Endothelial cell of umbilical vein (primary cell): ENCODE data around the gene ZDHHC5. TPM values are rescaled to one million over a fixed set of nuclear protein-coding genes. Genes with fewer than 3 reads are reported as not detected.

Experiments
- BruUV-seq: library from RNA; stranded (reverse); fragments of 400-500 nt; replicated peaks from 2 replicates; lab custom pipeline; 2021; lab: Mats Ljungman, UMichigan
- CTCF ChIA-PET: fragments of 300-600, 350-600 bp; sonication (Branson Sonifier 250); formaldehyde crosslinking; loops from one replicate; lab custom pipeline; 2021; ENCODE audit warnings: antibody characterized with exemption, inconsistent platforms; lab: Charles Lee
- POLR2A ChIA-PET: fragments of 300-600, 350-600 bp; sonication (Branson Sonifier 250); formaldehyde crosslinking; loops from one replicate; lab custom pipeline; 2021; ENCODE audit warnings: antibody characterized with exemption, inconsistent platforms; lab: Charles Lee
- DNase-seq: peaks from one replicate; pipeline ENCODE4 v3.0.0-alpha.2; 2011; ENCODE audit warnings: low read depth, low spot score
- FAIRE-seq: peaks from 2 replicates; lab custom pipeline; 2011; peaks lifted over from hg19 to GRCh38; lab: Jason Lieb, UNC
- H2AFZ ChIP-seq: 2 replicates; pipeline ENCODE4 v1.6.0; 2012; ENCODE audit warnings: low read depth, low read length, control low read depth, inconsistent platforms
- H3K27ac ChIP-seq: 2 replicates; pipeline ENCODE4 v1.5.1; 2011; ENCODE audit warnings: low read depth, mild to moderate bottlenecking, control low read depth, low read length, moderate library complexity; ENCODE audit not compliant: insufficient read depth
- H3K27me3 ChIP-seq, 2 experiments: 2 replicates each; pipeline versions ENCODE4 v1.6.0 to v1.6.1; 2011; ENCODE audit warnings: low read length in 2 of 2, mixed read lengths in 1 of 2; ENCODE audit not compliant: control insufficient read depth in 2 of 2, insufficient read depth in 2 of 2
- H3K36me3 ChIP-seq, 2 experiments: 2 replicates in 1 of 2; 3 replicates in 1 of 2; pipeline ENCODE4 v1.5.1; 2011; ENCODE audit warnings: low read length in 2 of 2, mild to moderate bottlenecking in 1 of 2, moderate library complexity in 1 of 2; ENCODE audit not compliant: control insufficient read depth in 2 of 2, insufficient read depth in 2 of 2; ENCODE audit errors: extremely low read depth in 1 of 2
- H3K4me1 ChIP-seq: 3 replicates; pipeline ENCODE4 v1.5.1; 2011; ENCODE audit warnings: mild to moderate bottlenecking, low read length; ENCODE audit not compliant: control insufficient read depth, insufficient read depth; ENCODE audit errors: extremely low read depth
- H3K4me2 ChIP-seq: 2 replicates; pipeline ENCODE4 v1.6.1; 2011; ENCODE audit warnings: low read length, control low read depth, mixed read lengths; ENCODE audit not compliant: insufficient read depth
- H3K4me3 ChIP-seq, 3 experiments: fragments of 200-600 bp in 1 of 3; sonication (generic), shearing (Covaris generic) in 1 of 3; replicated peaks in 1 of 3; 2 replicates each; pipeline ENCODE4 v1.5.1; 2011 to 2016; ENCODE audit warnings: control low read depth in 3 of 3, low read length in 3 of 3, mild to moderate bottlenecking in 2 of 3, inconsistent platforms in 1 of 3, low read depth in 1 of 3, moderate library complexity in 1 of 3; ENCODE audit not compliant: insufficient read depth in 1 of 3
- H3K79me2 ChIP-seq: 2 replicates; pipeline ENCODE4 v1.6.0; 2012; ENCODE audit warnings: low read length, inconsistent platforms; ENCODE audit not compliant: control insufficient read depth, insufficient read depth
- H3K9ac ChIP-seq: replicated peaks from 2 replicates; pipeline ENCODE3; 2011; ENCODE audit warnings: low read length, control low read depth; ENCODE audit not compliant: insufficient read depth; ENCODE audit errors: extremely low read depth
- H3K9me1 ChIP-seq: replicated peaks from 3 replicates; pipeline ENCODE4 v1.6.0; 2011; ENCODE audit warnings: mild to moderate bottlenecking, low read length; ENCODE audit not compliant: control insufficient read depth, insufficient read depth; ENCODE audit errors: extremely low read depth
- H3K9me3 ChIP-seq: replicated peaks from 2 replicates; pipeline ENCODE4 v1.5.1; 2012; ENCODE audit warnings: low read length, inconsistent platforms; ENCODE audit not compliant: control insufficient read depth, insufficient read depth
- H4K20me1 ChIP-seq: replicated peaks from 2 replicates; pipeline ENCODE3; 2011; ENCODE audit warnings: mild to moderate bottlenecking, low read length; ENCODE audit not compliant: control insufficient read depth, insufficient read depth; ENCODE audit errors: extremely low read depth
- EZH2 ChIP-seq: IDR thresholded peaks from 2 replicates; pipeline ENCODE4 v1.6.1; 2012; ENCODE audit warnings: borderline replicate concordance, low read depth, mild to moderate bottlenecking, moderate library complexity, low read length, inconsistent platforms; ENCODE audit not compliant: severe bottlenecking
- GATA2 ChIP-seq: IDR thresholded peaks from 2 replicates; pipeline ENCODE4 v1.7.0; 2011; ENCODE audit warnings: low read depth, mild to moderate bottlenecking, moderate library complexity, mixed read lengths, low read length; ENCODE audit not compliant: insufficient read length, insufficient read depth
- JUN ChIP-seq: IDR thresholded peaks from 2 replicates; pipeline ENCODE4 v1.6.1; 2011; ENCODE audit warnings: borderline replicate concordance, low read depth; ENCODE audit not compliant: insufficient read length, insufficient read depth
- MYC ChIP-seq: IDR thresholded peaks from one replicate; pipeline ENCODE4 v1.6.1; 2011; ENCODE audit warnings: mild to moderate bottlenecking, low read depth, low read length
- POLR2A ChIP-seq: IDR thresholded peaks from 2 replicates; pipeline ENCODE4 v1.6.1; 2012; ENCODE audit warnings: low read depth, mild to moderate bottlenecking, control low read depth, low read length
- POLR2AphosphoS5 ChIP-seq: IDR thresholded peaks from 2 replicates; pipeline ENCODE4 v1.6.1; 2012; ENCODE audit warnings: low read depth, mild to moderate bottlenecking, control low read depth, low read length, moderate library complexity; ENCODE audit not compliant: insufficient read depth
- dilution Hi-C: fragments of 300-500 bp; cut with MboI; formaldehyde crosslinking; loops from one replicate; pipeline ENCODE4 v1.15.0; 2019; ENCODE audit warnings: low sequenced_read_pairs; ENCODE audit not compliant: extremely low pct_ligation_motif_present
- intact Hi-C: fragments of 100-400 bp; cut with micrococcal nuclease; formaldehyde crosslinking; loops from one replicate; pipeline ENCODE4 v1.10.0; 2022
- polyA plus RNA-seq, 4 experiments: library from polyadenylated mRNA; depleted of rRNA in 3 of 4; stranded (reverse) in 3 of 4; unstranded in 1 of 4; fragments of >200 nt; gene quantifications; 2 replicates each; pipeline versions ENCODE4 v1.2.1 to v1.2.3, GENCODE V29; 2011 to 2012; ENCODE audit warnings: missing spikeins in 1 of 4
- total RNA-seq: library from RNA; stranded (reverse); gene quantifications from 2 replicates; pipeline ENCODE4 v1.2.3, GENCODE V29; 2021
- TF ChIP-seq, protein P1 (sequence below): IDR thresholded peaks from 2 replicates; pipeline ENCODE4 v1.6.1; 2011; ENCODE audit not compliant: insufficient read depth, insufficient read length
- TF ChIP-seq, protein P2 (sequence below), 2 donors: IDR thresholded peaks; 1 replicate in 1 of 2; 2 replicates in 1 of 2; pipeline ENCODE4 v1.5.1; 2011; ENCODE audit warnings: low read length in 2 of 2, mild to moderate bottlenecking in 2 of 2, moderate library complexity in 2 of 2, control low read depth in 1 of 2, inconsistent platforms in 1 of 2, low read depth in 1 of 2; ENCODE audit not compliant: insufficient read depth in 1 of 2; ENCODE audit errors: extremely low read depth in 1 of 2

Gene ZDHHC5
- total and polyA plus RNA-seq, 2 donors (not counting 3 experiments of a cell fraction or from before 2014, with no cell fraction given) = 52.9 to 67.4 TPM

DNA sequence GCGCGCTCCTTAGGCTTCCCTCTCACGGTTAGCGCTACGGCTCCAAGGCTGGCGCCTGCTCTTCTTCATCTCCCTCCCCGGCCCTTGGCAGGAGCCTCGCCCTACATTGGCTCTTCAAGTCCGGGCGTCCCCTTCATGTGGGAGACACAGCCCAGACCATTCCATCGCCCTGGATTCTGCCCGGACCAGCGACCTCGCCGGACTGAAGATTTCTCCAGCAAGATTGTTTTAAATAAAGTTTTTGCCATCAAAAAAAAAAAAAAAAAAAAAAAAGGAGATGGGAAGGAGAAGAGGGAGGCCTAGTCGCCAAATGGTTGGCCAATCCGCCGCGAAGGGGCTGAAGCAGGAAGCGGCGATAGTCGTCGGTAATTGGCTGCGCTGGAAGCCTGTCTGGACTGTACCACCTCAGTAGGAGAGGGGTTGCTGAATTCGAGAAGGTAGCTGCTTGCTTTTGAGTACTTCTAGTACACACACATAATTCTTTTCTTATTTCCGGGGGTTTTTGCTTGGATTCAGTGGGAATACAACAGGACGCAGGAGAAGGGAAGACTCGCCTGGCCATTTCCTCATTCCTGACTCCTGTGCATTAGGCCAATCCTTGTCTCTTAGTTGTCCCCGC is 688 bp upstream of the ZDHHC5 start:
- H4K20me1 ChIP-seq = no peaks in the 10 kb centered on the region
- FAIRE-seq = no peak
- H3K9me1 ChIP-seq = no peaks in the 10 kb centered on the region
- peaks cover 15% of the 10 kb centered on the region for H3K4me1 ChIP-seq
- H2AFZ ChIP-seq = peak overlapping the region; percentile 97
- ChIA-PET POLR2A (no interaction called here), CTCF (interaction anchor here (0.7 to 1.6 kb wide), 4 partner anchors 9 to 606 kb away, joined by 3 read pairs; partner anchors contain the start of gene CLP1)
- peak overlapping the region; percentile 67 to 79 (median 77) for H3K4me3 ChIP-seq
- no TSS peak for BruUV-seq
- no peaks in the 10 kb centered on the region for H3K9me3 ChIP-seq
- H3K27me3 ChIP-seq = no peaks in the 10 kb centered on the region
- intact Hi-C loops = loop anchor here (1.0 to 10.0 kb wide), 9 partner anchors 10 to 911 kb away; partner anchors contain the start of genes CLP1, MED19, P2RX3 and SELENOH
- H3K27ac ChIP-seq = peak overlapping the region; percentile 98
- peaks cover 0 to 2% of the 10 kb centered on the region in 2 experiments for H3K36me3 ChIP-seq
- TF ChIP-seq EZH2 = no peak
- no peak for TF ChIP-seq JUN
- TF ChIP-seq, protein P1, sequence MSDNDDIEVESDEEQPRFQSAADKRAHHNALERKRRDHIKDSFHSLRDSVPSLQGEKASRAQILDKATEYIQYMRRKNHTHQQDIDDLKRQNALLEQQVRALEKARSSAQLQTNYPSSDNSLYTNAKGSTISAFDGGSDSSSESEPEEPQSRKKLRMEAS = no peak
- TF ChIP-seq, protein P2, sequence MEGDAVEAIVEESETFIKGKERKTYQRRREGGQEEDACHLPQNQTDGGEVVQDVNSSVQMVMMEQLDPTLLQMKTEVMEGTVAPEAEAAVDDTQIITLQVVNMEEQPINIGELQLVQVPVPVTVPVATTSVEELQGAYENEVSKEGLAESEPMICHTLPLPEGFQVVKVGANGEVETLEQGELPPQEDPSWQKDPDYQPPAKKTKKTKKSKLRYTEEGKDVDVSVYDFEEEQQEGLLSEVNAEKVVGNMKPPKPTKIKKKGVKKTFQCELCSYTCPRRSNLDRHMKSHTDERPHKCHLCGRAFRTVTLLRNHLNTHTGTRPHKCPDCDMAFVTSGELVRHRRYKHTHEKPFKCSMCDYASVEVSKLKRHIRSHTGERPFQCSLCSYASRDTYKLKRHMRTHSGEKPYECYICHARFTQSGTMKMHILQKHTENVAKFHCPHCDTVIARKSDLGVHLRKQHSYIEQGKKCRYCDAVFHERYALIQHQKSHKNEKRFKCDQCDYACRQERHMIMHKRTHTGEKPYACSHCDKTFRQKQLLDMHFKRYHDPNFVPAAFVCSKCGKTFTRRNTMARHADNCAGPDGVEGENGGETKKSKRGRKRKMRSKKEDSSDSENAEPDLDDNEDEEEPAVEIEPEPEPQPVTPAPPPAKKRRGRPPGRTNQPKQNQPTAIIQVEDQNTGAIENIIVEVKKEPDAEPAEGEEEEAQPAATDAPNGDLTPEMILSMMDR (IDR thresholded peaks at IDR 0.05; ENCODE audit: extremely low read depth in 1 of 2, insufficient read depth in 1 of 2, low read depth in 1 of 2, low read length in 2 of 2) = no peak
- TF ChIP-seq POLR2AphosphoS5 = peak; percentile 56
- peak; percentile 80 for TF ChIP-seq POLR2A
- TF ChIP-seq MYC = no peak
- no peak for TF ChIP-seq GATA2
- H3K9ac ChIP-seq = peak overlapping the region; percentile 98
- H3K4me2 ChIP-seq = peak overlapping the region; percentile 86
- H3K79me2 ChIP-seq = peaks cover 40% of the 10 kb centered on the region
- peak; percentile 97 for DNase-seq
- dilution Hi-C loops = no loop called here
